Lower leg skin (tissue), 3 donors: ENCODE measurements around the gene APOA1.

Source experiments
- CTCF ChIP-seq, 3 donors: fragments of 450-650 bp; IDR thresholded peaks; one replicate each; pipeline ENCODE4 v1.5.1; 2016; ENCODE audit warnings: antibody characterized with exemption in 3 of 3, mild to moderate bottlenecking in 3 of 3, moderate library complexity in 2 of 3
- POLR2A ChIP-seq, 2 donors: fragments of 450-650 bp; IDR thresholded peaks; one replicate each; pipeline ENCODE4 v1.6.1; 2016 to 2017; ENCODE audit warnings: antibody characterized with exemption in 2 of 2, mild to moderate bottlenecking in 1 of 2, moderate library complexity in 1 of 2

GRCh38 chr11:116840224-116840745 is 2.9 kb upstream of the APOA1 start:
- TF ChIP-seq CTCF (IDR thresholded peaks at IDR 0.05) (no peak), POLR2A (IDR thresholded peaks at IDR 0.05) (no peak)
